ENCODE data around the gene MACROD2.

MACROD2 gene

GRCh38 chr20:15079594-15080340 is 1084.5 kb downstream of the MACROD2 start (continued):
- TF ChIP-seq ZNF280D (tag by site-specific recombination; IDR thresholded peaks at IDR 0.05), result no peak
- TF ChIP-seq KLF7 (tag by site-specific recombination; IDR thresholded peaks at IDR 0.05; ENCODE audit: borderline replicate concordance), result no peak
- TF ChIP-seq KLF8 (tag by site-specific recombination; IDR thresholded peaks at IDR 0.05), result no peak
- no peak for TF ChIP-seq SCRT1 (tag by site-specific recombination; IDR thresholded peaks at IDR 0.05; ENCODE audit: borderline replicate concordance)
- no peak for TF ChIP-seq ZBTB49 (tag by site-specific recombination; IDR thresholded peaks at IDR 0.05; ENCODE audit: low read depth)
- TF ChIP-seq YY2 (tag by site-specific recombination; IDR thresholded peaks at IDR 0.05), result no peak
- TF ChIP-seq ZNF555 (tag by site-specific recombination; conservative IDR thresholded peaks at IDR 0.05), result peak; percentile 72
- no peak for TF ChIP-seq ZNF660 (tag by site-specific recombination; IDR thresholded peaks at IDR 0.05)
- TF ChIP-seq ZNF626 (tag by site-specific recombination; IDR thresholded peaks at IDR 0.05), result no peak
- no peak for TF ChIP-seq MEIS1 (CRISPR knock-in tag; IDR thresholded peaks at IDR 0.05; ENCODE audit: borderline replicate concordance)
- TF ChIP-seq ZFP37 (tag by site-specific recombination; IDR thresholded peaks at IDR 0.05), result no peak
- TF ChIP-seq ZNF629 (tag by site-specific recombination; IDR thresholded peaks at IDR 0.05), result no peak
- no peak for TF ChIP-seq ZBTB48 (tag by site-specific recombination; IDR thresholded peaks at IDR 0.05)
- peak; percentile 57; the same call in 1 of the 2 replicates for TF ChIP-seq ZNF140 (tag by site-specific recombination; IDR thresholded peaks at IDR 0.05)
- no peak for TF ChIP-seq ZNF174 (tag by site-specific recombination; IDR thresholded peaks at IDR 0.05)
- TF ChIP-seq GLIS2 (tag by site-specific recombination; IDR thresholded peaks at IDR 0.05), result no peak
- TF ChIP-seq ZBTB21 (tag by site-specific recombination; IDR thresholded peaks at IDR 0.05), result no peak
- no peak for TF ChIP-seq ZNF211 (tag by site-specific recombination; IDR thresholded peaks at IDR 0.05; ENCODE audit: low read depth)
- TF ChIP-seq ZNF692 (tag by site-specific recombination; IDR thresholded peaks at IDR 0.05), result no peak
- TF ChIP-seq KLF1 (tag by site-specific recombination; IDR thresholded peaks at IDR 0.05), result no peak
- TF ChIP-seq ZNF623 (tag by site-specific recombination; IDR thresholded peaks at IDR 0.05), result 0 out of 2 replicates have a peak, but pooled peaks have one; percentile 18
- TF ChIP-seq ZNF16 (tag by site-specific recombination; IDR thresholded peaks at IDR 0.05; ENCODE audit: low read depth), result no peak
- 0 out of 2 replicates have a peak, but pooled peaks have one; percentile 26 for TF ChIP-seq ZNF404 (tag by site-specific recombination; IDR thresholded peaks at IDR 0.05)
- TF ChIP-seq ZNF777 (tag by site-specific recombination; IDR thresholded peaks at IDR 0.05; ENCODE audit: borderline replicate concordance), result no peak
- TF ChIP-seq ZBTB26 (tag by site-specific recombination; optimal IDR thresholded peaks at IDR 0.05), result no peak
- no peak for TF ChIP-seq ZNF548 (tag by site-specific recombination; IDR thresholded peaks at IDR 0.05)
- no peak for TF ChIP-seq GLI4 (tag by site-specific recombination; IDR thresholded peaks at IDR 0.05)
- TF ChIP-seq ZNF19 (tag by site-specific recombination; IDR thresholded peaks at IDR 0.05; ENCODE audit: low read depth), result no peak
- TF ChIP-seq ZSCAN23 (tag by site-specific recombination; IDR thresholded peaks at IDR 0.05), result no peak
- no peak for TF ChIP-seq ZNF837 (tag by site-specific recombination; IDR thresholded peaks at IDR 0.05)
- TF ChIP-seq ZNF654 (tag by site-specific recombination; IDR thresholded peaks at IDR 0.05; ENCODE audit: low read depth), result no peak
- TF ChIP-seq SP7 (tag by site-specific recombination; IDR thresholded peaks at IDR 0.05), result no peak
